PC-9 (cell line): ENCODE measurements around the gene PCMT1.

Source experiments
- EZH2 ChIP-seq: fragments of 200-600 bp; sonication (generic); IDR thresholded peaks from 2 replicates; pipeline ENCODE4 v1.8.0; 2017; ENCODE audit warnings: antibody characterized with exemption, low read depth
- TF ChIP-seq, protein P1 (sequence below): fragments of 200-600 bp; sonication (generic); conservative IDR thresholded peaks from 2 replicates; pipeline ENCODE4 v1.6.1; 2017; ENCODE audit warnings: mixed run types, antibody characterized with exemption, mild to moderate bottlenecking, moderate library complexity

DNA sequence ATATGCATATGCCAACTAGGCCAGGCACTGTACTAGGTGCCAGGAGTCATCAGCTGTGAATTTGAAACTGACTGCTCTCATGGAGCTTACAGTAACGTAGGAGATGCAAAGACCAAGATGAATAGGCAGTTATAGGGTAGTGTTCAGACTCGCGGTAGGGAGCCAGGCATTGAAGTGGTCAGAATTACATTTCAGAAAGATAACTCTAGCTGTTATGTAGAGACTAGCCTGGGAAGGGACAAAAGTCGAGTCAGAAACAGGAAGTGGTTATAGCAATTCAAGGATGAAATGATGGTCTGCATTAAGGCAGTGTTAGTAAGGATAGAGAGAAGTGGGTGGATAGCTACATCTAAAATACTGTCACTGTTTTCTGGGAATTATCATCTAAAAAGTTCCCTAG, 56.6 kb downstream of the PCMT1 start:
- TF ChIP-seq EZH2, result no peak
- TF ChIP-seq, protein P1, sequence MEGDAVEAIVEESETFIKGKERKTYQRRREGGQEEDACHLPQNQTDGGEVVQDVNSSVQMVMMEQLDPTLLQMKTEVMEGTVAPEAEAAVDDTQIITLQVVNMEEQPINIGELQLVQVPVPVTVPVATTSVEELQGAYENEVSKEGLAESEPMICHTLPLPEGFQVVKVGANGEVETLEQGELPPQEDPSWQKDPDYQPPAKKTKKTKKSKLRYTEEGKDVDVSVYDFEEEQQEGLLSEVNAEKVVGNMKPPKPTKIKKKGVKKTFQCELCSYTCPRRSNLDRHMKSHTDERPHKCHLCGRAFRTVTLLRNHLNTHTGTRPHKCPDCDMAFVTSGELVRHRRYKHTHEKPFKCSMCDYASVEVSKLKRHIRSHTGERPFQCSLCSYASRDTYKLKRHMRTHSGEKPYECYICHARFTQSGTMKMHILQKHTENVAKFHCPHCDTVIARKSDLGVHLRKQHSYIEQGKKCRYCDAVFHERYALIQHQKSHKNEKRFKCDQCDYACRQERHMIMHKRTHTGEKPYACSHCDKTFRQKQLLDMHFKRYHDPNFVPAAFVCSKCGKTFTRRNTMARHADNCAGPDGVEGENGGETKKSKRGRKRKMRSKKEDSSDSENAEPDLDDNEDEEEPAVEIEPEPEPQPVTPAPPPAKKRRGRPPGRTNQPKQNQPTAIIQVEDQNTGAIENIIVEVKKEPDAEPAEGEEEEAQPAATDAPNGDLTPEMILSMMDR, result no peak
